Mesendoderm (in vitro differentiated cells): Measurements from ENCODE around the gene TLX2.

Experiments used
- DNase-seq: peaks from one replicate; pipeline ENCODE4 v3.0.0; 2013
- H2AK5ac ChIP-seq: 2 replicates; pipeline ENCODE4 v1.6.1; 2013; ENCODE audit warnings: low read length, inconsistent platforms
- H2BK120ac ChIP-seq: 2 replicates; pipeline ENCODE4 v1.6.1; 2013; ENCODE audit warnings: low read depth, mild to moderate bottlenecking, low read length, moderate library complexity, mixed read lengths
- H2BK15ac ChIP-seq: replicated peaks from 2 replicates; pipeline ENCODE4 v1.6.1; 2013; ENCODE audit warnings: low read depth, mild to moderate bottlenecking, moderate library complexity
- H2BK5ac ChIP-seq: 2 replicates; pipeline ENCODE4 v1.6.1; 2013; ENCODE audit warnings: low read length, inconsistent platforms
- H3K18ac ChIP-seq: 2 replicates; pipeline ENCODE4 v1.6.1; 2013; ENCODE audit warnings: mild to moderate bottlenecking, low read length, mixed read lengths
- H3K23ac ChIP-seq: one replicate; pipeline ENCODE4 v1.6.1; 2013; ENCODE audit warnings: low read length
- H3K27ac ChIP-seq: 2 replicates; pipeline ENCODE4 v1.5.1; 2013; ENCODE audit warnings: low read depth, mild to moderate bottlenecking, inconsistent platforms, low read length, moderate library complexity
- H3K27me3 ChIP-seq: 2 replicates; pipeline ENCODE4 v1.6.1; 2013; ENCODE audit warnings: low read length, control low read depth, mild to moderate bottlenecking, inconsistent platforms; ENCODE audit not compliant: insufficient read depth, poor library complexity
- H3K36me3 ChIP-seq: 2 replicates; pipeline ENCODE4 v1.6.1; 2013; ENCODE audit warnings: low read length, inconsistent platforms; ENCODE audit not compliant: control insufficient read depth, insufficient read depth
- H3K4ac ChIP-seq: one replicate; pipeline ENCODE4 v1.6.1; 2013; ENCODE audit warnings: low read depth, mild to moderate bottlenecking, low read length, moderate library complexity
- H3K4me1 ChIP-seq: 2 replicates; pipeline ENCODE4 v1.6.1; 2013; ENCODE audit warnings: low read depth, low read length, inconsistent platforms; ENCODE audit not compliant: control insufficient read depth
- H3K4me2 ChIP-seq: 2 replicates; pipeline ENCODE4 v1.6.1; 2013; ENCODE audit warnings: low read length
- H3K4me3 ChIP-seq: 2 replicates; pipeline ENCODE4 v1.5.1; 2013; ENCODE audit warnings: mild to moderate bottlenecking, low read length
- H3K56ac ChIP-seq: one replicate; pipeline ENCODE4 v1.6.1; 2013; ENCODE audit warnings: low read length
- H3K79me1 ChIP-seq: 2 replicates; pipeline ENCODE4 v1.6.1; 2013; ENCODE audit warnings: low read length, inconsistent platforms
- H3K79me2 ChIP-seq: 2 replicates; pipeline ENCODE4 v1.6.1; 2013; ENCODE audit warnings: mild to moderate bottlenecking, low read length; ENCODE audit not compliant: control insufficient read depth, insufficient read depth
- H3K9ac ChIP-seq: 2 replicates; pipeline ENCODE4 v1.6.1; 2013; ENCODE audit warnings: low read length, inconsistent platforms
- H4K5ac ChIP-seq: one replicate; pipeline ENCODE4 v1.6.1; 2013; ENCODE audit warnings: low read length
- H4K8ac ChIP-seq: one replicate; pipeline ENCODE4 v1.6.1; 2013; ENCODE audit warnings: low read depth, mild to moderate bottlenecking, control low read depth, low read length, moderate library complexity
- WGBS: extraction: QIAGEN DNeasy Blood & Tissue Kit; methylation state at CpG from one replicate; pipeline ENCODE4 v1.1.7; 2013; ENCODE audit warnings: low lambda C conversion rate, missing lambda C conversion rate; ENCODE audit not compliant: insufficient coverage; ENCODE audit errors: extremely low coverage; 5-methylcytosine and 5-hydroxymethylcytosine counted together

TLX2 gene

DNA sequence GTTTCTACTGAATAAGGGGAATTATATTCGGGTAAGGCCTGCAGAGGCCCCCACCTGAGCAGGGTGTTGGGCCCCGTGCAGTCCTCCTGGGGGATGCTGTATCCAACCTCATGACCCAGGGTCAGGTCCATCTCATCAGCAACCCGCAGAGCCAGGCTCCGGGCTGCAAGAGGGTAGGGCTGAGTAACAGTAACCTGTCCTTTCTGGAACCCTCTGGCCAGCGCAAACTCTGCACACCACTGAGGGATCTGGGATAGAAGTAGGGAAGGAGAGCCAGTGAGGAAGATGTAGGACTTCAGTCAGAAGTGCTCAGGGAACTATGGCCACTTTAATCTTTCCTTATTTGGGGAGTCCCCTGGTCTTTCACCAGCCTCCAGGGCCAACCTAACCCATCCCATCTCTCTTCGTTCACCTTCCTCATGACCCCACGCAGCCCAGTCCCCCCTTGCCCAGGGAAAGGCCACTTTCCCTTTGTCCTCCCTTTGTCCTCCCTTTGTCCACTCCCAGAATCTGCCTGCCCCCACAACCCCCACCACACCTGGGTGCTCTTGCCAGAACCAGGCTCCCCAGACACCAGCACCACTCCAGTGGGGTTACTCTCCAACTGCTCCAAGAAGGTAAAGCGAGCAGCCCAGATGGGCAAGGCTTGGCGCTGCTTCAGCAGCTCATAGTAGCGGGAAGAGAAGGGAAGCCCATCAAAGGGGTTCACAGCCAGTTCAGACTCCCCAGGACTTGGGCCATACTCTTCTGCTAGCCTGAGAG is 10.9 kb downstream of the TLX2 start:
- Histone ChIP-seq H4K5ac (no peak overlapping the region), H3K56ac (no peak overlapping the region), H4K8ac (no peak overlapping the region), H2AK5ac (no peak overlapping the region), H3K4me3 (no peak overlapping the region), H3K27me3 (no peaks in the 10 kb centered on the region), H3K18ac (no peak overlapping the region), H3K4me2 (no peak overlapping the region), H3K4ac (no peak overlapping the region), H2BK120ac (no peak overlapping the region), H2BK5ac (no peak overlapping the region), H3K23ac (no peak overlapping the region), H3K36me3 (peaks cover 6% of the 10 kb centered on the region), H2BK15ac (no peak overlapping the region), H3K27ac (no peak overlapping the region), H3K4me1 (peaks cover 7% of the 10 kb centered on the region), H3K79me2 (peaks cover 16% of the 10 kb centered on the region), H3K79me1 (peaks cover 16% of the 10 kb centered on the region), H3K9ac (no peak overlapping the region)
- WGBS, result no CpG with 5 or more reads among the region's 10 CpGs
- DNase-seq, result no peak

- Histone ChIP-seq H3K18ac (no peak within 1 kb of the TSS), H3K79me2 (peaks cover 16% of the 10 kb centered on the region), H3K27me3 (no peaks in the 10 kb centered on the region), H3K9ac (no peak within 1 kb of the TSS), H3K4me1 (peaks cover 8% of the 10 kb centered on the region), H3K4me2 (no peak within 1 kb of the TSS), H3K36me3 (peaks cover 6% of the 10 kb centered on the region), H2AK5ac (no peak within 1 kb of the TSS), H3K23ac (no peak within 1 kb of the TSS), H2BK5ac (no peak within 1 kb of the TSS), H3K4me3 (no peak within 1 kb of the TSS), H3K4ac (no peak within 1 kb of the TSS), H3K56ac (no peak within 1 kb of the TSS), H3K79me1 (peaks cover 16% of the 10 kb centered on the region), H4K5ac (no peak within 1 kb of the TSS), H2BK15ac (no peak within 1 kb of the TSS), H4K8ac (no peak within 1 kb of the TSS), H3K27ac (no peak within 1 kb of the TSS), H2BK120ac (no peak within 1 kb of the TSS)
- no CpG with 5 or more reads among the region's 11 CpGs for WGBS
- peak; percentile 84 for DNase-seq
Measured at GRCh38 chr2:74525717-74526648, 11.7 kb downstream of the TLX2 start, which contains the start of gene DQX1. TSS of gene DQX1 (minus strand) at chr2:74526231. CDS start at chr2:74525729, 502 bp downstream.

GRCh38 chr2:74526649-74527230 is 12.5 kb downstream of the TLX2 start:
- no peak overlapping the region for H3K9ac ChIP-seq
- no peak overlapping the region for H2AK5ac ChIP-seq
- no peak overlapping the region for H3K56ac ChIP-seq
- no peak overlapping the region for H3K4me3 ChIP-seq
- H4K8ac ChIP-seq, result no peak overlapping the region
- peaks cover 6% of the 10 kb centered on the region for H3K36me3 ChIP-seq
- peaks cover 8% of the 10 kb centered on the region for H3K4me1 ChIP-seq
- H2BK15ac ChIP-seq, result no peak overlapping the region
- no CpG with 5 or more reads among the region's 11 CpGs for WGBS
- H2BK5ac ChIP-seq, result no peak overlapping the region
- no peak for DNase-seq
- H3K18ac ChIP-seq, result no peak overlapping the region
- H4K5ac ChIP-seq, result no peak overlapping the region
- no peak overlapping the region for H2BK120ac ChIP-seq
- no peak overlapping the region for H3K27ac ChIP-seq
- H3K79me2 ChIP-seq, result peaks cover 16% of the 10 kb centered on the region
- H3K4ac ChIP-seq, result no peak overlapping the region
- H3K27me3 ChIP-seq, result no peaks in the 10 kb centered on the region
- H3K4me2 ChIP-seq, result no peak overlapping the region
- H3K23ac ChIP-seq, result no peak overlapping the region
- H3K79me1 ChIP-seq, result peaks cover 17% of the 10 kb centered on the region

DNA sequence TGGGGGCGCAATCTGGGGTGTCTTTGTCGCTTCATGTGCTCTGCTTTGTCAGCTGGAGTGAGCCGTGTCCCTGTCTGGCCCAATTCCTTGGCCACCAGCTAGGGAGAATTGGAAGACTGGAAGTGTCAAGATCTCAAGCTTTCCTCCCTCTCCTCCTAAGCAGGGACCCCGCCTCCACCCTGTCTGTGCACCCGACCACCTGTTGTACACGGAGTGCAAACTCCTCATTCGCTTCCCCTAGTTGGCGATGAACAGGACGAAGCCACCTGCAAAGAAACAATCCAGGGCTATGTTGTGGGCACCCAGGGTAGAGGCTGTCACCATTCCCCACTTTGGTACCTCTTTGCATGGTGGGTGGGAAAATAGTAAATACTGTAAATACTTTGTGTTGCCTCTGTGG is 13.5 kb downstream of the TLX2 start:
- WGBS, result no CpG with 5 or more reads among the region's 9 CpGs
- DNase-seq, result no peak

GRCh38 chr2:74528600-74529356 is 14.5 kb downstream of the TLX2 start:
- peaks cover 17% of the 10 kb centered on the region for H3K79me1 ChIP-seq
- no peak overlapping the region for H2BK120ac ChIP-seq
- H3K4me1 ChIP-seq, result peaks cover 8% of the 10 kb centered on the region
- H2AK5ac ChIP-seq, result peak overlapping the region; percentile 91
- no peak overlapping the region for H3K27ac ChIP-seq
- peak overlapping the region; percentile 73 for H3K4me2 ChIP-seq
- no peaks in the 10 kb centered on the region for H3K27me3 ChIP-seq
- no peak overlapping the region for H2BK15ac ChIP-seq
- H3K56ac ChIP-seq, result peak overlapping the region; percentile 82
- H4K8ac ChIP-seq, result no peak overlapping the region
- peaks cover 6% of the 10 kb centered on the region for H3K36me3 ChIP-seq
- peak overlapping the region; percentile 63 for H3K4ac ChIP-seq
- H3K4me3 ChIP-seq, result peak overlapping the region; percentile 42
- peaks cover 16% of the 10 kb centered on the region for H3K79me2 ChIP-seq
- H3K23ac ChIP-seq, result no peak overlapping the region
- peak overlapping the region; percentile 71 for H3K9ac ChIP-seq
- DNase-seq, result peak; percentile 38
- H2BK5ac ChIP-seq, result no peak overlapping the region
- H3K18ac ChIP-seq, result peak overlapping the region; percentile 65
- WGBS, result no CpG with 5 or more reads among the region's 29 CpGs
- no peak overlapping the region for H4K5ac ChIP-seq

More for the DNA sequence above, 13.5 kb downstream of the TLX2 start:
- Histone ChIP-seq H3K4ac (no peak overlapping the region), H3K23ac (no peak overlapping the region), H3K9ac (no peak overlapping the region), H3K27ac (no peak overlapping the region), H3K79me2 (peaks cover 16% of the 10 kb centered on the region), H3K4me3 (no peak overlapping the region), H3K4me2 (no peak overlapping the region), H3K27me3 (no peaks in the 10 kb centered on the region), H3K4me1 (peaks cover 8% of the 10 kb centered on the region), H4K5ac (no peak overlapping the region), H2BK5ac (no peak overlapping the region), H4K8ac (no peak overlapping the region), H3K79me1 (peaks cover 17% of the 10 kb centered on the region), H2AK5ac (no peak overlapping the region), H2BK120ac (no peak overlapping the region), H3K56ac (no peak overlapping the region), H3K36me3 (peaks cover 6% of the 10 kb centered on the region), H2BK15ac (no peak overlapping the region), H3K18ac (no peak overlapping the region)
